NCI-H345 treated with DMSO at 0.1 percent for 48 hours (cell line): Measurements from ENCODE around the gene SH2D3A.
"Not testable (repeated sequence)": the region's sequence is repeated elsewhere in the genome, so short reads cannot be mapped to it uniquely, and the experiment has no call there.

Experiments used
- DNase-seq: peaks from one replicate; lab custom pipeline; 2025; ENCODE audit not compliant: unreplicated experiment; lab: John Stamatoyannopoulos, UW

SH2D3A gene

DNA sequence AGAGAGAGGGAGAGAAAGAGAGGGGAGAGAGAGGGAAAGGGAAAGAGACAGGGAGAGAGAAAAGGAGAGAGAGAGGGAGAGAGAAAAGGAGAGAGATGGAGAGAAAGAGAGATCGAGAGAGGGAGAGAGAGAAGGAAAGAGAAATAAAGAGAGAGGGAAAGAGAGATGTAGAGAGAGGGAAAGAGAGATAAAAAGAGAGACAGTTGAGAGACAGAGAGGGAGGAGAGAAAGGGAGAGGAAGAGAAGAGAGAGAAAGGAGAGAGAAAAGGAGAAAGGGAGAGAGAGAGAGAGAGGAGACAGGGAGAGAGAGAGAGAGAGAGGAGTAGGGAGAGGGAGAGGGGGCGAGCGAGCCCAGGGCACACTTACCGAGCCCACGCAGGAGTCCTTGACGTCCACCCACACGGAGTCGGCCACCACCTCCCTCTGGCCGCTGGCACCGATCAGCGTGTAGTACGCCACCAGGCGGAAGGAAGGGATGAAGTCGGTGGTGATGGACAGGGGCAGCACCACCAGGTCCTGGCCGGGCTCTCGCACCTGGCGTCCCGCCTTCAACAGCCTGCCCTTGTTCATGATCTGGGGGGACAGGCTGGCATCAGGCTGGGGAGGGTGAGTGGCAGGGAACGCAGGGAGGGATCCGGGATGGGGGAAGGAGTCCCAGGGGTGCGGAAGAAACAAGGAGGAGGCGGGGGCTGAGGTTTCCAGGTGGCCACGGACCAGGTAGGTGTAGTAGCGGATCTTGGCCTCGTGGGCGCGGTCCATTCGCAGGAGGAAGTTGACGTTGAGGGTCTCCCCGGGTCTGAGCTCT is 56.8 kb downstream of the SH2D3A start:
- DNase-seq = no peak

DNA sequence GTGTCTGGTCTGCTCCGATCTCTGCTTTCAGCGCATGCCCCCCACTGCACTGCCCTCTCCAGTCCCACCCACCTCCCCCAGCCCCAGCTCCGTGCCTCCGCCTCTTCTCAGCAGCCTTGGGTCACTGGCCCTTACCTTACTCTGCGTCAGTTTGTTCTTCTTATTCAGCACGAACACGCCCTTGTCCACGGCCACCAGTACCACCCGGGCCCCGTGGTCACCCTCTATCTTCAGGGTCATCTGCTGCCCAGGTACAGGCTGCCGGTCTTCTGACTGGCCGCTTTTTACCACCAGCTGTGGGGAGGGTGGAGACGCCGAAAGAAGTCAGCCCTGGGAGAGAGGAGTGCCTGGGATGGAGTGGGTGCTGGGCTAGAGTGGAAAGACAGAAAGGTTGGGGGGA is 57.7 kb downstream of the SH2D3A start:
- no peak for DNase-seq

DNA sequence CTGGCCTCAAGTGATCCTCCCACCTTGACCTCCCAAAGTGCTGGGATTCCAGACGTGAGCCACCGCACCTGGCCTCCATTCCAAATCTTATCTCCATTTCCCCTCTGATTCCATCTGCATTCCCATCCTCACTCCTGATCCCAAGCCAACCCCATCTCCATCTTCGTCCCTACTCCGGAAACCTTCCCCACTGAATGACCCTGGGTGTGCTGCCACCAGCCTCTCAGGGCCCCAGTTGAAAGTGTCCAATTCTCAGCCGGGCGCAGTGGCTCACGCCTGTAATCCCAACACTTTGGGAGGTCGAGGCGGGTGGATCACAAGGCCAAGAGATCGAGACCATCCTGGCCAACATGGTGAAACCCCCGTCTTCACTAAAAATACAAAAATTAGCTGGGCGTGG is 58.3 kb downstream of the SH2D3A start:
- not testable (repeated sequence) for DNase-seq

DNA sequence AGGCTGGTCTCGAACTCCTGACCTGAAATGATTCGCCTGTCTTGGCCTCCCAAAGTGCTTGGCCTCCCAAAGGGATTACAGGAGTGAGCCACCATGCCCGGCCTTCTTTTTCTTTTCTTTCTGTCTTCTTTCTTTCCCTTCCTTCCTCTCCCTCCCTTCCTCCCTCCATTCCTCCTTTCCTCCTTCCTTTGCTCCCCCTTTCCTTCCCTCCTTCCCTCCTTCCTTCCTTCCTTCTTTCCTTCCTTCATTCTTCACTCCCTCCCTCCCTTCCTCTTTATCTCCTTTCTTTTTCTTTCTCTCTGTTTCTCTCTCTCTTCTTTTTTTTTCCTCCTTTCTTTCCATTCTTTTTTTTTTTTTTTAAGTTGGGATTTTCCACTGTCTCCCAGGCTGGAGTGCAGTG is 58.9 kb downstream of the SH2D3A start:
- no peak for DNase-seq

DNA sequence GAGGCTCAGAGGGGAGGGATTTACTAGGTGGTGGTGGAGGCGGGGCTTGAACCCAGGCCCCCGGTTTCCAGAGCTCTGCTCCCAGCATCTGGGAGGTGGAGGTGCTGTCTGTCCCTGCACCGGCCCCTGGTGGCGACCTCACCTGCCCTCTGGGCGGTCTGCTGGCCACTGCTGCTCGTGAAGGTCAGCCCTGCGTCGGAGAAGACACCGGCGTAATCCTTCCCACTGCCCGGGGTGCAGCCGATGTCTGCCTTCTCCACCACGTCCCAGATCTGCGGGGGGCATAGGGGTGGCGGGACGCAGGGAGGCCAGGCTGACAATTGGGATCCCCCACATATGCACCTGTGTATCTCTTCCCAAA is 59.6 kb downstream of the SH2D3A start:
- DNase-seq = no peak

DNA sequence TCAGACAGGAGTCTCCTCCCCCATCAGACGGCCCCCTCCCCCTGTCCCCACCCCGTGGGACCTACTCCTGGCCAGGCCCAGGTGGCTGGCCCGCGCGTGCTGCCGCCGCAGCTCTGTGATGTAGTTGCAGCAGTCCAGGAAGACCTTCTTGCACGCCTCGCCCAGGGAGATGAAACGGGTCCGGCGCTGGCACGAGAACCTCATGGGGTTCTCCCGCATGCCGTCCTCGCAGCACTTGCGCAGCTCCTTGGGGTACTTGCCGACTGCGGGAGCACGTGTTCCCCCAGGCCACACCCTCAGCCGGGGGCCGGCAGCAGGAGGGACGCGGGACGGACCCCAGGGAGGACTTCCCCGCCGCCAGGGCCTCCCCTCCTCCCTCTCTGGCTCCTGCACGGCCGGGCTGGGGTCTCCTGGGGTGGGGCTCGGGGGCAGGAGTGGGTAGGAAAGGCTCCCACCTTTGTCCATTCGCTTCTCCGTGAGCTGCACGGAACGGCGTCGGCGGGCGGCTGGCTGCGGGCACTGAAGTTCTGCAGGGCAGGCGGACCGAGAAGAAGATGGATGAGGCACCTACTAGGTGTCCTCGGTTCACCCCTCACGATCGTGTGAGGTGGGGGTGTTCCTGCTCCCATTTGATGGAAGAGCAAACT is 60.1 kb downstream of the SH2D3A start:
- DNase-seq = no peak

DNA sequence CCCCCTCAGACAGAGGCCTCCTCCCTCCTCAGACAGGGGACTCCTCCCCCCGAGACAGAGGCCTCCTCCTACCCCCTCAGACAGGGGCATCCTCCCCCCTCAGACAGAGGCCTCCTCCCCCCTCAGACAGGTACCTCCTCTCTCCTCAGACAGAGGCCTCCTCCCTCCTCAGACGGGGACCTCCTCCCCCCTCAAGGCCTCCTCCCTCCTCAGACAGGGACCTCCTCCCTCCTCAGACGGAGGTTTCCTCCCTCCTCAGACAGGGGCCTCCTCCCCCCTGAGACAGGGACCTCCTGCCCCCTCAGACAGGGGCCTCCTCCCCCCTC is 60.6 kb downstream of the SH2D3A start:
- no peak for DNase-seq

DNA sequence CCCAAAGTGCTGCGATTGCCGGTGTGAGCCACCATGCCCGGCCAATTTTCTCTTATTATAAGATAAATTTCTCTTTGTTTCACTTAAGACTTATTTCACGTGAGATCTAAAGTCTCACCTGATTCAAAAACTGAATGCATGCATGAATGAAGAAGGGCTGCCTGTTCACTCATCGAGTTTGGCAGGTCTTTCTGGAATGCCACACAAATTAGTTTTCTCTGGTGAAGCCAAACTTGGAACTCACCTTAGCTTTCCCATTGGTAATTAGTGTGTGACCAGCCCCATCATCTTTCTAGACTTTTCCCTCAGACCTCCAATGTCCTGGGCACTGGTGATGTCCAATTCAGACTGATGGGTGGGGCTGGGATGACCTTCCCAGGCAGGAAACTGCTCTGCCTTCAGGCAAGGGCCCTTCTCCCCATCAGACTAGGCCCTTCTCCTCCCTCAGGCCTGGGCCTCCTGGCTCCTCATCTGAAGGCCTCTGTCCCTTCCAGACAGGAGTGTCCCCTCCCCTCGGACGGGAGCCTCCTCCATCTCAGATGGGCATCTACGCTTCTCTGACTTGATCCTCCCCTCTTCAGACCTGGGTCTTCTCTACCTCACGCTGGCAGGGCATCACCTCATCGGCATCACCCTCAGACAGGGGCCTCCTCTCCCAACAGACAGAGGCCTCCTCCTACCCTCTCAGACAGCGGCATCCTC is 61.2 kb downstream of the SH2D3A start:
- DNase-seq = no peak
